Ishikawa (cell line): Measurements from ENCODE around the gene SPATA6L.

Experiments used
- CEBPB ChIP-seq: IDR thresholded peaks from 2 replicates; pipeline ENCODE4 v1.6.1; 2012
- CREB1 ChIP-seq: IDR thresholded peaks from 2 replicates; pipeline ENCODE4 v1.6.1; 2012; ENCODE audit warnings: low read depth
- EP300 ChIP-seq: IDR thresholded peaks from 2 replicates; pipeline ENCODE4 v1.6.1; 2012; ENCODE audit warnings: borderline replicate concordance
- FOXM1 ChIP-seq: IDR thresholded peaks from 2 replicates; pipeline ENCODE4 v1.6.1; 2012; ENCODE audit warnings: low read depth, borderline replicate concordance
- TAF1 ChIP-seq: IDR thresholded peaks from 2 replicates; pipeline ENCODE4 v1.6.1; 2012; ENCODE audit warnings: low read depth, mild to moderate bottlenecking
- TCF12 ChIP-seq: IDR thresholded peaks from 2 replicates; pipeline ENCODE4 v1.6.1; 2012; ENCODE audit warnings: low read depth
- TEAD4 ChIP-seq: IDR thresholded peaks from 2 replicates; pipeline ENCODE4 v1.6.1; 2012
- YY1 ChIP-seq: IDR thresholded peaks from 2 replicates; pipeline ENCODE4 v1.6.1; 2012; ENCODE audit warnings: low read depth
- ZBTB7A ChIP-seq: IDR thresholded peaks from 2 replicates; pipeline ENCODE4 v1.6.1; 2012; ENCODE audit warnings: low read depth
- TF ChIP-seq, protein P1 (sequence below): IDR thresholded peaks from 2 replicates; pipeline ENCODE4 v1.6.1; 2012
- TF ChIP-seq, protein P2 (sequence below): IDR thresholded peaks from 2 replicates; pipeline ENCODE4 v1.6.1; 2012
- TF ChIP-seq, protein P3 (sequence below): IDR thresholded peaks from 2 replicates; pipeline ENCODE4 v1.6.1; 2012; ENCODE audit warnings: low read depth, mild to moderate bottlenecking

DNA sequence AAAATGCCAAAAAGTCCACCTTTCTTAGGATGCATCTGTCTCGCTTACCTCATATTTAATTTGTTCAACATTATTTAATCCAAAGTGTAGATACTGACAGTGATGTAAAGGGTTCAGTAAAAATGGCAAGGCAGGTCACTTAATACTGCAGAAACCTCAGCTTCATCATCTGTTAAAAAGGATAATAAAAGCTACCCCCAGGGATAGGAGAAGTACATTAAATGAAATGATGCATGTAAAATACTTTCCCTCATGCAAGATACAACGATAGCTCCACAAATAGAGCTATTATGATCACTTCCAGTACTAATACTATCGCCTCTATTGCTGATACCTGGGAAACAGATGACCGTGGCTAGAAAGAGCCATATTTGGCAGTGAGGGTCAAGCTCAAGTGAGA lies 93.1 kb downstream of the SPATA6L start:
- TF ChIP-seq YY1 (no peak), CEBPB (no peak), EP300 (no peak), FOXM1 (no peak), TEAD4 (no peak), TAF1 (no peak), CREB1 (no peak), ZBTB7A (no peak), TCF12 (no peak)
- TF ChIP-seq, protein P1, sequence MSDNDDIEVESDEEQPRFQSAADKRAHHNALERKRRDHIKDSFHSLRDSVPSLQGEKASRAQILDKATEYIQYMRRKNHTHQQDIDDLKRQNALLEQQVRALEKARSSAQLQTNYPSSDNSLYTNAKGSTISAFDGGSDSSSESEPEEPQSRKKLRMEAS = no peak
- TF ChIP-seq, protein P2, sequence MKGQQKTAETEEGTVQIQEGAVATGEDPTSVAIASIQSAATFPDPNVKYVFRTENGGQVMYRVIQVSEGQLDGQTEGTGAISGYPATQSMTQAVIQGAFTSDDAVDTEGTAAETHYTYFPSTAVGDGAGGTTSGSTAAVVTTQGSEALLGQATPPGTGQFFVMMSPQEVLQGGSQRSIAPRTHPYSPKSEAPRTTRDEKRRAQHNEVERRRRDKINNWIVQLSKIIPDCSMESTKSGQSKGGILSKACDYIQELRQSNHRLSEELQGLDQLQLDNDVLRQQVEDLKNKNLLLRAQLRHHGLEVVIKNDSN = no peak
- TF ChIP-seq, protein P3, sequence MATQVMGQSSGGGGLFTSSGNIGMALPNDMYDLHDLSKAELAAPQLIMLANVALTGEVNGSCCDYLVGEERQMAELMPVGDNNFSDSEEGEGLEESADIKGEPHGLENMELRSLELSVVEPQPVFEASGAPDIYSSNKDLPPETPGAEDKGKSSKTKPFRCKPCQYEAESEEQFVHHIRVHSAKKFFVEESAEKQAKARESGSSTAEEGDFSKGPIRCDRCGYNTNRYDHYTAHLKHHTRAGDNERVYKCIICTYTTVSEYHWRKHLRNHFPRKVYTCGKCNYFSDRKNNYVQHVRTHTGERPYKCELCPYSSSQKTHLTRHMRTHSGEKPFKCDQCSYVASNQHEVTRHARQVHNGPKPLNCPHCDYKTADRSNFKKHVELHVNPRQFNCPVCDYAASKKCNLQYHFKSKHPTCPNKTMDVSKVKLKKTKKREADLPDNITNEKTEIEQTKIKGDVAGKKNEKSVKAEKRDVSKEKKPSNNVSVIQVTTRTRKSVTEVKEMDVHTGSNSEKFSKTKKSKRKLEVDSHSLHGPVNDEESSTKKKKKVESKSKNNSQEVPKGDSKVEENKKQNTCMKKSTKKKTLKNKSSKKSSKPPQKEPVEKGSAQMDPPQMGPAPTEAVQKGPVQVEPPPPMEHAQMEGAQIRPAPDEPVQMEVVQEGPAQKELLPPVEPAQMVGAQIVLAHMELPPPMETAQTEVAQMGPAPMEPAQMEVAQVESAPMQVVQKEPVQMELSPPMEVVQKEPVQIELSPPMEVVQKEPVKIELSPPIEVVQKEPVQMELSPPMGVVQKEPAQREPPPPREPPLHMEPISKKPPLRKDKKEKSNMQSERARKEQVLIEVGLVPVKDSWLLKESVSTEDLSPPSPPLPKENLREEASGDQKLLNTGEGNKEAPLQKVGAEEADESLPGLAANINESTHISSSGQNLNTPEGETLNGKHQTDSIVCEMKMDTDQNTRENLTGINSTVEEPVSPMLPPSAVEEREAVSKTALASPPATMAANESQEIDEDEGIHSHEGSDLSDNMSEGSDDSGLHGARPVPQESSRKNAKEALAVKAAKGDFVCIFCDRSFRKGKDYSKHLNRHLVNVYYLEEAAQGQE = no peak
